Esophagus mucosa (tissue), 1 donor: Measurements from ENCODE around the gene RNF208. TPM values are rescaled to one million over a fixed set of nuclear protein-coding genes. Genes with fewer than 3 reads are reported as not detected.

Experiments used
- ATAC-seq: fragments of 200-7000 bp; cut with Tn5 transposase; one replicate; pipeline ENCODE4 v1.9.1; 2020
- total RNA-seq: library from RNA; stranded (reverse); gene quantifications from one replicate; pipeline ENCODE4 v1.2.4, GENCODE V29; 2023
- donor health status: DM: yes; HTN: yes; CAD: no.

Gene RNF208
- total RNA-seq, 1 donor from 2014 or later: 11.2 TPM

- ATAC-seq: no peak
Measured at GRCh38 chr9:137175345-137175961, 46.6 kb downstream of the RNF208 start.

- ATAC-seq: peak; percentile 2
Measured at GRCh38 chr9:137174722-137175293, 47.2 kb downstream of the RNF208 start.

- ATAC-seq: no peak
Measured at GRCh38 chr9:137173796-137174664, 48.0 kb downstream of the RNF208 start.

- peak; percentile 38 for ATAC-seq
Measured at GRCh38 chr9:137172901-137173795, 48.9 kb downstream of the RNF208 start.

GRCh38 chr9:137171149-137171900 lies 50.7 kb downstream of the RNF208 start:
- no peak for ATAC-seq

- ATAC-seq: no peak
Measured at GRCh38 chr9:137170486-137171148, 51.4 kb downstream of the RNF208 start.

Other genes starting within 250 kb of the RNF208 start
- 18.4 TPM for gene PTGDS, start 244.7 kb downstream of the RNF208 start, total RNA-seq
- gene LCNL1, start 239.2 kb downstream of the RNF208 start, total RNA-seq: 0.20 TPM
- 33.1 TPM for gene PAXX, start 229.8 kb downstream of the RNF208 start, total RNA-seq
- 154 TPM for gene CLIC3, start 225.7 kb downstream of the RNF208 start, total RNA-seq
- gene ABCA2, start 194.0 kb downstream of the RNF208 start, total RNA-seq: 2.0 TPM
- 0.12 TPM for gene FUT7, start 190.2 kb downstream of the RNF208 start, total RNA-seq
- 26.6 TPM for gene NPDC1, start 176.1 kb downstream of the RNF208 start, total RNA-seq
- 2.9 TPM for gene ENTPD2, start 168.2 kb downstream of the RNF208 start, total RNA-seq
- gene SAPCD2, start 151.7 kb downstream of the RNF208 start, total RNA-seq: 13.8 TPM
- 4.9 TPM for gene UAP1L1, start 144.7 kb downstream of the RNF208 start, total RNA-seq
- gene MAN1B1, start 135.3 kb downstream of the RNF208 start, total RNA-seq: 46.2 TPM
- gene DPP7, start 107.5 kb downstream of the RNF208 start, total RNA-seq: 75.3 TPM
- 0.12 TPM for gene GRIN1, start 83.1 kb downstream of the RNF208 start, total RNA-seq
- 1.6 TPM for gene LRRC26, start 52.2 kb downstream of the RNF208 start, total RNA-seq
- gene TMEM210, start 50.2 kb downstream of the RNF208 start, total RNA-seq: not detected
- 25.0 TPM for gene ANAPC2, start 33.7 kb downstream of the RNF208 start, total RNA-seq
- gene SSNA1, start 33.6 kb downstream of the RNF208 start, total RNA-seq: 86.8 TPM
- gene TPRN, start 21.5 kb downstream of the RNF208 start, total RNA-seq: 20.5 TPM
- 24.8 TPM for gene TMEM203, start 16.6 kb downstream of the RNF208 start, total RNA-seq
- gene NDOR1, start 16.5 kb downstream of the RNF208 start, total RNA-seq: 8.6 TPM
- 156 TPM for gene CYSRT1, start 2.9 kb upstream of the RNF208 start, total RNA-seq
- 2.7 TPM for gene RNF224, start 5.3 kb upstream of the RNF208 start, total RNA-seq
- 0.68 TPM for gene SLC34A3, start 8.7 kb upstream of the RNF208 start, total RNA-seq
- gene TUBB4B, start 19.0 kb upstream of the RNF208 start, total RNA-seq: 321 TPM
- gene STPG3, start 29.0 kb upstream of the RNF208 start, total RNA-seq: not detected
- 36.7 TPM for gene NELFB, start 33.1 kb upstream of the RNF208 start, total RNA-seq
- gene TOR4A, start 55.5 kb upstream of the RNF208 start, total RNA-seq: 15.4 TPM
- 20.4 TPM for gene NRARP, start 80.0 kb upstream of the RNF208 start, total RNA-seq
- 8.1 TPM for gene EXD3, start 200.9 kb upstream of the RNF208 start, total RNA-seq
- 5.5 TPM for gene NOXA1, start 201.2 kb upstream of the RNF208 start, total RNA-seq
- gene ENTPD8, start 219.1 kb upstream of the RNF208 start, total RNA-seq: not detected
- 13.9 TPM for gene NSMF, start 237.1 kb upstream of the RNF208 start, total RNA-seq